Neural progenitor cell (in vitro differentiated cells): ENCODE results near the gene LRRC27. TPM values are rescaled to one million over a fixed set of nuclear protein-coding genes. Genes with fewer than 3 reads are reported as not detected.

Experiments
- DNase-seq: peaks from one replicate; pipeline ENCODE4 v3.0.0-alpha.2; 2016; ENCODE audit warnings: low spot score
- H2AFZ ChIP-seq: fragments of 200-600 bp; sonication (generic); replicated peaks from 2 replicates; pipeline ENCODE4 v1.6.1; 2016; ENCODE audit warnings: antibody characterized with exemption
- H3F3A ChIP-seq: fragments of 200-600 bp; sonication (generic); 2 replicates; pipeline ENCODE4 v1.6.1; 2016; ENCODE audit warnings: antibody characterized with exemption, low read depth
- H3K27ac ChIP-seq: fragments of 200-600 bp; sonication (generic); 2 replicates; pipeline ENCODE4 v1.5.1; 2016; ENCODE audit warnings: mild to moderate bottlenecking
- H3K27me3 ChIP-seq: fragments of 200-600 bp; sonication (generic); 2 replicates; pipeline ENCODE4 v1.6.1; 2016; ENCODE audit warnings: mild to moderate bottlenecking, moderate library complexity
- H3K36me3 ChIP-seq: fragments of 200-600 bp; sonication (generic); 2 replicates; pipeline ENCODE4 v1.5.1; 2016
- H3K4me1 ChIP-seq: fragments of 200-600 bp; sonication (generic); 2 replicates; pipeline ENCODE4 v1.6.1; 2016; ENCODE audit warnings: mixed run types
- H3K4me2 ChIP-seq: fragments of 200-600 bp; sonication (generic); 2 replicates; pipeline ENCODE4 v1.6.1; 2016
- H3K4me3 ChIP-seq: fragments of 200-600 bp; sonication (generic); 2 replicates; pipeline ENCODE4 v1.5.1; 2016
- H3K79me2 ChIP-seq: fragments of 200-600 bp; sonication (generic); 2 replicates; pipeline ENCODE4 v1.6.1; 2016; ENCODE audit warnings: low read depth
- H3K9ac ChIP-seq: fragments of 200-600 bp; sonication (generic); 2 replicates; pipeline ENCODE4 v1.6.1; 2016
- H3K9me3 ChIP-seq: fragments of 200-600 bp; sonication (generic); 2 replicates; pipeline ENCODE4 v1.5.1; 2016; ENCODE audit warnings: low read depth
- H4K20me1 ChIP-seq: fragments of 200-600 bp; sonication (generic); 2 replicates; pipeline ENCODE4 v1.6.1; 2016; ENCODE audit warnings: low read depth
- H3K27ac Mint-ChIP-seq: 3 replicates; pipeline ENCODE4 v1.8.0; 2021; ENCODE audit warnings: mixed read lengths
- H3K27me3 Mint-ChIP-seq: 2 replicates; pipeline ENCODE4 v1.8.0; 2022; ENCODE audit warnings: low read depth, mild to moderate bottlenecking, inconsistent platforms, moderate library complexity, mixed read lengths; ENCODE audit not compliant: insufficient read depth
- H3K36me3 Mint-ChIP-seq: 3 replicates; pipeline ENCODE4 v1.8.0; 2021; ENCODE audit warnings: mixed read lengths
- H3K4me1 Mint-ChIP-seq: 3 replicates; pipeline ENCODE4 v1.8.0; 2021; ENCODE audit warnings: mixed read lengths
- H3K4me3 Mint-ChIP-seq: 3 replicates; pipeline ENCODE4 v1.8.0; 2021; ENCODE audit warnings: mild to moderate bottlenecking, moderate library complexity, mixed read lengths
- H3K9me3 Mint-ChIP-seq: 3 replicates; pipeline ENCODE4 v1.8.0; 2020; ENCODE audit warnings: mixed read lengths
- CTCF ChIP-seq: fragments of 200-600 bp; sonication (generic); IDR thresholded peaks from 2 replicates; pipeline ENCODE4 v1.5.1; 2017; ENCODE audit warnings: antibody characterized with exemption, mild to moderate bottlenecking
- EZH2 ChIP-seq: fragments of 200-600 bp; sonication (generic); IDR thresholded peaks from 2 replicates; pipeline ENCODE4 v1.6.1; 2017; ENCODE audit warnings: antibody characterized with exemption, mild to moderate bottlenecking, moderate library complexity
- EZH2phosphoT487 ChIP-seq: fragments of 200-600 bp; sonication (generic); IDR thresholded peaks from 2 replicates; pipeline ENCODE4 v1.6.1; 2017; ENCODE audit warnings: antibody characterized with exemption
- total RNA-seq: library from RNA; depleted of rRNA; stranded (reverse); fragments of >200 nt; gene quantifications from 2 replicates; pipeline ENCODE4 v1.2.3, GENCODE V29; 2015; ENCODE audit warnings: low replicate concordance

The LRRC27 gene
- total RNA-seq, 1 donor from 2014 or later, result 16.9 TPM

DNA sequence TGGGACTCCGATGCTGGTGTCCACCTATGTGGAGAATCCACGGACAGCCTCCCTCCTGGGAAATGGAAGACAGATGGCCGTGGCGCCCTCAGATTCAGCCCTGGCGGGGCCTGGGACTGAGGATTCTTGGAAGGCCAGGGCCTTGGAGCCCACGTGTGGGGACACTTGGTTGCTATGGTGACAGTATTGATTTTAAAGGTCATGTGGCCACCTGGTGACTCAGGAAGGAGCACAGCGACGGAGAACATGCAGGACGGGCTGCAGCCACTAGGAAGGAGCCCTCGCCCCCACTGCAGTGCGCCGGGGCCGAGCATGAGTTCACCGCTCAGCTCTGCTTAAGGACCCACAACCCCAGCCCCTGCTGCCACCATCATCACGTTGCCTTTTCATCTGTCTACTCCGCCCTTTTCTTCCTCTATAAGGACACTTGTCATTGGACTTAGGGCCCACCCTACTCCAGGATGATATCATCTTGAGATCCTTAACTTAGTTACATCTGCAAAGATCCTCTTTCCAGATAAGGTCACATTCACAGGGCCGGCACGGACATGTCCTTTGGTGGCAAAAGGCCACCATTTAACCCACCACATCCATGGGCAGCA lies 20.6 kb upstream of the LRRC27 start:
- Histone ChIP-seq H3K27ac (no peak overlapping the region), H3K27me3 (peaks cover 61% of the 10 kb centered on the region), H3K9ac (no peak overlapping the region), H4K20me1 (peaks cover 12% of the 10 kb centered on the region), H3K4me2 (no peak overlapping the region), H3K9me3 (no peaks in the 10 kb centered on the region), H3K4me1 (peaks cover 13% of the 10 kb centered on the region), H3K4me3 (no peak overlapping the region), H2AFZ (no peak overlapping the region), H3F3A (no peaks in the 10 kb centered on the region), H3K36me3 (no peaks in the 10 kb centered on the region), H3K79me2 (no peaks in the 10 kb centered on the region)
- TF ChIP-seq EZH2 (no peak), CTCF (no peak), EZH2phosphoT487 (no peak)
- H3K27ac Mint-ChIP-seq, result peak overlapping the region; percentile 60
- no peak overlapping the region for H3K4me3 Mint-ChIP-seq
- H3K9me3 Mint-ChIP-seq, result no peaks in the 10 kb centered on the region
- peak; percentile 38 for DNase-seq
- H3K27me3 Mint-ChIP-seq, result peaks cover 12% of the 10 kb centered on the region
- H3K36me3 Mint-ChIP-seq, result peaks cover 4% of the 10 kb centered on the region
- peaks cover 19% of the 10 kb centered on the region for H3K4me1 Mint-ChIP-seq

DNA sequence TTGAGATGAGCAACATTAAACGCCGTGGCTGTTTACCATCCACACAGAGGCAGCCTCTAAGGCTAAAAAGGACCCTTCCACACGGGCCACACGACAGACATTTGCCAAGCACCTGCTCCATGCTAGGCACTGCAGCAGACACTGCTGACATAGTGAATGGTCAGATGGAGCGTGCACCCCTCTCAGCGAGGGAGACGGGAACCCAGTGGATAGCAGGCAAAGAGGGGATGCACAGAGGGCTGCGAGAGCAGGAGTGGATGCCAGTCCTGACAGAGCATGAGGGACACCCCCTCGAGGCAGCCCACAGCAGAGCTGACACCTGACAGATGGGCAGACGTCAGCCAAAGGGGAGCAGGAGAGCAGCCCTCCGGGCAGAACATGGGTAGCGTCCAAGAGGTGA lies 18.7 kb upstream of the LRRC27 start:
- TF ChIP-seq EZH2 (no peak), CTCF (no peak), EZH2phosphoT487 (no peak)
- Histone ChIP-seq H3K4me2 (no peak overlapping the region), H3K4me1 (peaks cover 6% of the 10 kb centered on the region), H3K36me3 (no peaks in the 10 kb centered on the region), H3K9ac (no peak overlapping the region), H3K27ac (no peak overlapping the region), H3K79me2 (no peaks in the 10 kb centered on the region), H3K9me3 (no peaks in the 10 kb centered on the region), H4K20me1 (peaks cover 8% of the 10 kb centered on the region), H2AFZ (no peak overlapping the region), H3K4me3 (no peak overlapping the region), H3F3A (no peaks in the 10 kb centered on the region), H3K27me3 (peaks cover 47% of the 10 kb centered on the region)
- Mint-ChIP-seq H3K27ac (no peak overlapping the region), H3K4me1 (peaks cover 15% of the 10 kb centered on the region), H3K36me3 (peaks cover 4% of the 10 kb centered on the region), H3K27me3 (peaks cover 10% of the 10 kb centered on the region), H3K9me3 (no peaks in the 10 kb centered on the region), H3K4me3 (no peak overlapping the region)
- no peak for DNase-seq

DNA sequence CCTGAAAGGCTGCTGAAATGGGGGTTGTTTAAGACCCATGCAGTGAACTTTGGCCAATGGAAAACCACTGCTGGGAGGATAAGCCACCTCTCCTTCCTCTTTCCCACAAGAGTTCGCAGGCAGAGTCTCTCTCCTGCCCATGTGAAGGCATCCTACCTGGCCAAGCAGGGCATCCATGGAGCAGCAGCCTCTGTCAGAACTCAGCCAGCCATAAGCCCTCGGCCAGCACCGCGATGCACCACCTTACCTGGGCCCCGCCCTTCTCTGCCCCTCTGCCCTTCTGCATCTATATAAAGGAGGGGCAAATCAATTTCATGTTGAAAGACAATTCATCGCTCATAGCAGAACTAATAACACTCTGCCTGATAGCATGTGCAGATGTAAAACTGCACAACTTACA lies 18.1 kb upstream of the LRRC27 start:
- no peak overlapping the region for H3K27ac Mint-ChIP-seq
- H3F3A ChIP-seq, result no peaks in the 10 kb centered on the region

More for the DNA sequence above, 18.1 kb upstream of the LRRC27 start:
- TF ChIP-seq EZH2phosphoT487 (no peak), CTCF (no peak), EZH2 (no peak)
- no peak for DNase-seq
- H2AFZ ChIP-seq, result no peak overlapping the region
- peaks cover 41% of the 10 kb centered on the region for H3K27me3 ChIP-seq
- no peak overlapping the region for H3K4me3 ChIP-seq
- Mint-ChIP-seq H3K27me3 (peaks cover 9% of the 10 kb centered on the region), H3K9me3 (no peaks in the 10 kb centered on the region), H3K36me3 (peaks cover 4% of the 10 kb centered on the region), H3K4me1 (peaks cover 15% of the 10 kb centered on the region), H3K4me3 (no peak overlapping the region)
- H3K79me2 ChIP-seq, result no peaks in the 10 kb centered on the region
- peaks cover 2% of the 10 kb centered on the region for H3K4me1 ChIP-seq
- H4K20me1 ChIP-seq, result peaks cover 6% of the 10 kb centered on the region
- no peaks in the 10 kb centered on the region for H3K36me3 ChIP-seq
- no peaks in the 10 kb centered on the region for H3K9me3 ChIP-seq
- H3K4me2 ChIP-seq, result no peak overlapping the region
- no peak overlapping the region for H3K9ac ChIP-seq
- no peak overlapping the region for H3K27ac ChIP-seq
